Glomerular visceral epithelial cell (primary cell): ENCODE results near the gene USP2.
A peak's percentile ranks its signal among the peaks of the same experiment; 100 is the strongest.

Experiments
- DNase-seq: peaks from one replicate; pipeline ENCODE4 v3.0.0-alpha.2; 2016; ENCODE audit errors: extremely low spot score

The USP2 gene, protein sequence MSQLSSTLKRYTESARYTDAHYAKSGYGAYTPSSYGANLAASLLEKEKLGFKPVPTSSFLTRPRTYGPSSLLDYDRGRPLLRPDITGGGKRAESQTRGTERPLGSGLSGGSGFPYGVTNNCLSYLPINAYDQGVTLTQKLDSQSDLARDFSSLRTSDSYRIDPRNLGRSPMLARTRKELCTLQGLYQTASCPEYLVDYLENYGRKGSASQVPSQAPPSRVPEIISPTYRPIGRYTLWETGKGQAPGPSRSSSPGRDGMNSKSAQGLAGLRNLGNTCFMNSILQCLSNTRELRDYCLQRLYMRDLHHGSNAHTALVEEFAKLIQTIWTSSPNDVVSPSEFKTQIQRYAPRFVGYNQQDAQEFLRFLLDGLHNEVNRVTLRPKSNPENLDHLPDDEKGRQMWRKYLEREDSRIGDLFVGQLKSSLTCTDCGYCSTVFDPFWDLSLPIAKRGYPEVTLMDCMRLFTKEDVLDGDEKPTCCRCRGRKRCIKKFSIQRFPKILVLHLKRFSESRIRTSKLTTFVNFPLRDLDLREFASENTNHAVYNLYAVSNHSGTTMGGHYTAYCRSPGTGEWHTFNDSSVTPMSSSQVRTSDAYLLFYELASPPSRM

DNA sequence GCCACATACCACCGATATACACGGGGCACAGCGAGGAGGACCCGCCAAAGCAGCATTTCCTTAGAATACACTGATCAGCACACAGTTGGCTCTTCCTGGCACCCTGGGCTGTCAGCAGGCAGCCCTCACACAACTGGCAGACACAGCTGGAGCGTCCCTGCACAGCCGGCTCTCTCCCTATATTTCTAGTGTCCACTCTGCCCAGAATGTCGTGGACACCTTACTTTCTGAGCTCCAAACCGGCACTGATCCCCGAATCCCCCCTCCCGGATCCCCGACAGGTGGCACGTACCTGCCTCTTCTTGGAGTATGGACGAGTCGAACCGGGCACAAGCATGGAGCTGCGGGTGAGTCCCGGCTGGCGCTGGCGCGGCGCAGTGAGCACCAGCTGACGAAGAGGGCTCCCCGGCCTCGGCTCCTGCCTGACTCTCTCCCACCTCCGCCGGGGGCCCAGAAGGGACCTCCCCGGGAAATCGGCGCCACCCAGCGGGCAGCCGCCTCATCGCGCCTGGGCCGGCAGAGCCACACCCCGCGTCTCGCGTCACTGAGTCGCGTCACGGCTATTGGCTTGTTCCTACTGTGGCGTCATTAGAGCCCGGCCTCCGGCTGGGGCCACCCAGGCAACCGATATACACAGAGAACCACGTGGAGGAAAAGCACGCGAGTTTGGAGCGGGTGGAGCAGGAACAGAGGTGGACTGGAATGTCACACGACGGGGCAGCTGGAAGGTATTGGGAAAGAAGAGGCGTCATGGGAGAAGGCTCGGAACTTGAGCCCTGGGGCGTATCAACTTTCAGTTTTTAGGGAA, at the start of gene USP2:
USP2 (minus strand) TSS at position 510 of the 808 bp plus-strand sequence. CDS start 8,210 bp downstream, outside the sequence.
- DNase-seq: peak; percentile 94

DNA sequence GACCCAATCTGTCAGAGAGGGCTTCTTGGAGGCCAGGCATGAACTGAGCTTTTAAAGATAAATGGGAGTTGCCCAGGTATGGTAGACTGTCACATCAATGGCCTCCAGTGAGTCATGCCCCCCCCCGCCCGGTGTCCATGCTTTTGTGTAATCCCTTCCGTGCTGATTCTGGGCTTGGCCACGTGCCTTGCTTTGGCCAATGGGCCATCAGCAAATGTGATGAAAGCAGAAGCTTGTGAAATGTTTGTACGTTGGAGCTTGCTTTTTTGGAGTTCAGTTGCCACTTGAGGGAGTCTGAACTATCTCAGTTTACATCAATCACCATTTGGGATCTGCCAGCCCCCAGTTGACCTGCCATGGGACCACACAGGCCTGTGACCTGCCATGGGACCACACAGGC, 45.8 kb upstream of the USP2 start:
- DNase-seq: no peak

DNA sequence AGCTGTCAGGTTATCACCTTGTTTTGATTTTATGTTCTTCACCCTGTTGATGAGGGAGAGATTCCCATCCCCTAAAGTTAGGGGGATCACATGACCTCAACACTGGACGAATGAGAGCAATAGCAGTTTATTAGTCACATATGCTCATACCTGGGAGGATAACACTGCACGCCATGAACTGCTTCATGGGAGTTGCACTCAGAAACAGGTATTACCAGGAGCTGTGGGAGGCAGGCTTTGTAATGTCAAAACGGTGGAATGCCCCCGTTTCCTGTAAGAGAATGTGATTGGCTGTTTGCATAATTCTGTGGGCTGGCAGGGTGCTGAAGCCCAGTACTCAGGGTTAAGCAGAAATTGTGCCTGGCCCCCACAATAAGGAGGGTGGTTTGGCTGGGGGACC, 44.7 kb upstream of the USP2 start:
- no peak for DNase-seq

DNA sequence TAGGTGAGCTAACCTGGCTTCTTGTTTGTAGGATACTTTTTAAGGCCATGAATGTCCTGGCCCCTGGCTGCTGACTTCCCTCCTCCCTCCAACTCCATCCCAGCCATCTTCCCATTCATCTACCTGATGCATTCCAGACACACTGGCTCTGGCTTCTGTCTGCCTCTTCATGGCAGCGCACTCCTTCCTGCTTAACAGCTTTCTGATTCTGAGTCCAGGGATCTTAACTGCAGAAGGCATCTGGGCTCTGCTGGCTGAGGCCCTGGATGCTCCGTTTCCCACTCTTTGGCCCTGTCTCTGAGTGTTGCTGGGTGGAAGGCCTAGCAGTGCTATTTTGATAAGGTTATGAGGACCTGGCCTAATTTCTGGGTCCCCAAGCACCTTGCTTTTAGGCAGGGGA, 43.3 kb upstream of the USP2 start:
- no peak for DNase-seq

DNA sequence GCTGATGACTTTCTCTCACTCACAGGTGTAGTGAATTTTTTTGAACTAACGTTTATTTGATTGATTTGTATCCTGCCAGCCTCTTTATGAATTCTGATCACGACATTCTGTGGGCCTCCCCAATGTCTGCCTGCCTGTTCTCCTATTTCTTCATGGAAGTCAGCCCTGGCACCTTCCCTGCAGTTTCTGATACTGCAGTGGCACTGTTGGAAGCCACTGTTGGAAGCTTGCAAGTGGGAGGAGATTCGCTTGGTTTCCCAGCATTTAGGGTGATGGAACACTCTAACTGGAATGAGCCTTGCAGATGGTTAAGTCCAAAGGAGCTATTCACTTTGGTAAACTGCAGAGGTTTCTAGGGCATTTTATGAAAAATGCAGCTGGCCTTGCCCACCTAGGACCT, 42.8 kb upstream of the USP2 start:
- DNase-seq: no peak

DNA sequence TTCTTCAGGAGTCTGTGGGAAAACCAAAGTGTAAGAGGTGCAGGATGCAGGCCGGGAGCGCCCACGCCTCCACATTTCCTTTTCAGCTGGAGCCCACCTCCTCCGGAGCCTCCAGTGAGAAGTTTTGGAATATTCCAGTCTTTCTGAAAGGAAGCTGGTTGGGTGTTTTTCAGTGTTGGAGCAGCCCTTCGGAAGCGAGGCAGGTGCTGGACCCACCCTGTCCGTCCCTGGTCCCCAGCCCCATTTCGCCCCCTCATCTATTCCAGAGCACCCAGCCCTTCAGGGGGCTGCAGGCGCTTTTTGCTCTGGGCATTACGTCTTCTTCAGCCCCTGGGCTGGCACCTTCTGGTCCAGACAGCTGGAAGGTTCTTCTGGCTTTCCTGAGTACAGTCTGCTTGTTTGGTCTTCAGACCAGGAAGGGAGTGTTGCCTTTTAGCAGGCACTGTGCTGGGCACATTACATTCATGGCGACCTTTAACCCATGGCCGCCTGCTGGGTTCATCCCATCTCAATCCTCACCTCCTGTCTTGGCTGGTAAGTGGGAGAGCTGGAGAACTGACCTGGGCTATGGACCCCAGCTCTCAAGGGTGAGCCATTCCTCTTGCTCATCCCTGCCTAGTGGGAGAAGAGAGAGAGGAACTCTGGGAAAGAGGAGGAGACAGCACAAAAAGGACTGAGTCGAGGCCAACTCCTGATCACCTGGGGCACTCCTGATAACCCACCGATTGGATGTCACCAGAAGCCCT, 42.2 kb upstream of the USP2 start:
- DNase-seq: no peak

DNA sequence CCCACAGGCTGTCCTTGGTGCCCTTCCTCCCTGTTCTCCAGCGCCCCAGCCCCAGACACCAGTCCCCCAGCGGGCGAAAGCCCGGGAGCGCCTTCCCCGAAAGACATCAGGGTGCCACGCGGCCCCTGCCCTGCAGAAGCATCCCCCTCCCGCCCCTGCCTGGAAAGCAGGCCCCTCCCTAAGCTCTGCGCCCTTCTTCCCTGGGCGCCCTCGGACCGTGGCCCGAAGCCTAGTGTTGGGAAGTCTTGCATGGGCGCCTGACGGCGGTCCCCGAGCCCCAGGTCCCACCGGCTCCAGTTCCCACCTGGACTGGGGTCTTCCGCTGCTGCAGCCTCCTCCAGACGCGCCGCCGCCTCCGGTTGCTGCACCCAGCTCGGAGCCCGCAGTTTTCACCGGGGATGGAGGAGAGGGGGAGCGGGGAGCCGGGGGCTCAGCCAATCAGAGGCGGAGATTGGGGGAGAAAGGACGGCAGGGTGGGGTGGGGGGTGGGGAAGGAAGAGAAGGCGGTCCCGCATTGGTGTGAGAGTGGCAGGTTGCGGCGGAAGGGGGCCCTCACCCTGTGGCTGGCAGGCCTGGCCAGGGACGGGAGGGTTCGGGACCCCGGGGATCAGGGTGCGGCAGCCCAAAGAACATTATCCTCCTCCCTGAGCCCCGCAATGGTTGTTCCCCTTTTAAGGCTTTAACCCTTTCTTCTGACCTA, 41.5 kb upstream of the USP2 start, which contains the start of gene THY1:
THY1 (minus strand) TSS at position 364 of the 700 bp plus-strand sequence. CDS start 2,267 bp downstream, outside the sequence.
- DNase-seq: no peak

DNA sequence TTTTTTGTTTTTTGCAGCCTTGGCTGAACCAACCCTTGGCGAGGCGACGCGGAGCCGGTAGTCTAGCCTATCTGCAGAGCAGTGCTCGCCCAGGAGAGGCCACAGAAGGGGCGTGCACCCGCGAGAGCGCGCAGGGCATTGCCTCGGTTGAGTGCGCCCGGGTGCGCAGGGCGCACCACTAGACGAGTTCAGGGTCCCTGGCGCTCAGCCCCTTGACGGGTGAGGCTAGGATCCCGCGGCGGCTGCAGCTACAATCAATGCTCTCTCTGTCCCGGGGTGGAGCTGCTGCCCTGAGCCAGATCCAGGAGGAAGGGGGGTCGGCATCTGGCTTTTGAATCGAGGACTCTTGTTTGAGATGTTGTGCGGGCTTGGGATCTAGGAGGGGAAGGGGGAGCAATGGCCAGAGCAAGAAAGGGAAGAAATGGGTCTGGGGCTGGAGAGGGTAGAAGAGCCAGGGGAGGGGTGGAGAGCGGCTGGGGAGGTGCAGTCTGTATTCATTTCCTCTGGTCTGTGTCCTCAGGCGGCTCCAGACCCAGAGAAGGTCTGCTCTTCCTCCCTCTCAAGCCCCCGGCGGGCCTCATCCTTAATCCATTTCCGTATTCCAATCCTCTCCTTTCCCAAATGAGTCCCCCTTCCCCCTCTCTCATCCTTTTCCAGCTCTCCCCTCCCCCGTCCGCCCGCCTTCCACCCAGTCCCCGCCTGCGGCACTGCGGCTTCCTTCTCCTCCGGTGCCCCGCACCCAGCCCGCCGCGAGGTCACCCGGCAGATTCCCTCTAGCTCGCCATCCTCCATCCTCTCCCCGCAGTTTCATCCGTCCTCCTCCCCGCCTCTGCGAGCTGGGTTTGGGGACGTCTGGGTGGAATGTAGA, 40.7 kb upstream of the USP2 start:
- no peak for DNase-seq

DNA sequence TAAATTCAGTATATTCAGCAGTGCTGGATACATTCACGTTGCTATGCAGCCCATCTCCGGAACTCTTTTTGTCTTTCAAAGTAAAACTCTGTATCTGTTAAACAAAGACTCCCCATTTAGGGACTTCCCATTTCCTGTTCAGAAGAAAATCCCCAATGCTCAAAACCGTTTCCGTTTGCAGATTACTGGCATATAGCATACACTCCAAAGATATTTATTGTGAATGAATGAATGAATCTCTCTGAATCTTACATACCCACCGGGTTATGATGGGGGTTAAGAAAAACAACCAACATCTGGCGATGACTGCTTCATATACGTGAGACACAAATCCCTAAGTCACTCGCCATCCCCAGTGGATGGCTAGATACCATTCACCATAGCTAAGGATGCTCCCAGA, 39.9 kb upstream of the USP2 start:
- DNase-seq: no peak

DNA sequence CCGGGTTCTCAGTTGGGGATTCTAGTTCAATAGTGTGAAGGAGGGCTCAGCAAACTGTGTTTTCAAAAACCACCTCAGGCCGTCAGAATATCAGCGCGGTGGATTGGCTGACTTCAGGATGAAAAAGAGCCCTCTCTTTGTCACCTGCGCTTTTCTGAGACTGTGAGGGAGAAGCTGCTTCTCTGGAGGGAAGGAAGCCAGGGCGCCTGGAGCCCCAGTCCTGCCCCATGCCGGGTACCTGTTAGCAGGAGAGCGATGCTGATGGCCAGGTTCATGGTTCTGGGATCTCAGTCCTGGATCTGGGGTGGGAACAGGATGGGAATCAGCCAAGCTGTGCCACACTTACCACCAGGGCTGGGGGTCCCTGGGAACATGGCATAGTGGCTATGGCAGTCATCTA, 39.1 kb upstream of the USP2 start:
- no peak for DNase-seq

DNA sequence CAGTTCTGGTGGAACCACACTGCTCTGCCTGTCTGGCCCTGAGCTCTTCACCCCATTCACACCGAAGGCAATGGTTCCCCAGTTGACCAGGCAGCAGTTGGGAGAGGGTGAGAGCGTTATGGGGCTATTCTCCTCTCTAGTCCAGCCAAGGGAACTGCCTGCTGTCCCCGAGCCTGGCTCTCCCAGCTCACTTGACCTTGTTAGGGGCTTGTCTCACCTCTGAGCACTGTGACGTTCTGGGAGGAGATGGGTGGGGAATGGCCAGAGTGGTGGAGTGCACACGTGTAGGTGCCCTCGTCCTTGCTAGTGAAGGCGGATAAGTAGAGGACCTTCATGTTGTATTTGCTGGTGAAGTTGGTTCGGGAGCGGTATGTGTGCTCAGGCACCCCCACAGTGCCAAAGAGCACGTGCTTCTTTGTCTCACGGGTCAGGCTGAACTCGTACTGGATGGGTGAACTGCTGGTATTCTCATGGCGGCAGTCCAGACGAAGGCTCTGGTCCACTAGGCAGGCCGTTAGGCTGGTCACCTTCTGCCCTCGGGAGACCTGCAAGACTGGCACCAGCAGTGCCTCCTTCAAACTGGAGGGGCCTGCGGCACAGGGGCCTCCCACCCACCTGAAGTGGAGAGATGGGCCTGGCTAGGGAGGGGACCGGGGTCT, 38.5 kb upstream of the USP2 start:
- DNase-seq: peak; percentile 86

DNA sequence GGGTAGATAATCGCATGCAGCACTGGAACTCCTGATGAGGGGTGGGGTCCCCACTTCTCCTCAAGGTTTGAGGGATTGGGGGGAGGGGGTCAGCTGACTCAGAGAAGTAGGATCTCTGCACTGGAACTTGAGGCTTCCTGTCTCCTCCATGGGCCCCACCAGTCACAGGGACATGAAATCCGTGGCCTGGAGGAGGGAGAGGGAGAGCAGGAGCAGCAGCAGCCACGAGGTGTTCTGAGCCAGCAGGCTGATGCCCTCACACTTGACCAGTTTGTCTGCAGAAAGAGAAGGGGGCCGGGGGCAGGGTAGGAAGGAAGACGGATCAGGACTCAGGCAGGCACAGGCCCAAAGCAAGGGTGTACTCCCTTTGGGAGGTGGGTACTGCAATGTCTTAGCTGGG, 37.8 kb upstream of the USP2 start:
- DNase-seq: no peak

DNA sequence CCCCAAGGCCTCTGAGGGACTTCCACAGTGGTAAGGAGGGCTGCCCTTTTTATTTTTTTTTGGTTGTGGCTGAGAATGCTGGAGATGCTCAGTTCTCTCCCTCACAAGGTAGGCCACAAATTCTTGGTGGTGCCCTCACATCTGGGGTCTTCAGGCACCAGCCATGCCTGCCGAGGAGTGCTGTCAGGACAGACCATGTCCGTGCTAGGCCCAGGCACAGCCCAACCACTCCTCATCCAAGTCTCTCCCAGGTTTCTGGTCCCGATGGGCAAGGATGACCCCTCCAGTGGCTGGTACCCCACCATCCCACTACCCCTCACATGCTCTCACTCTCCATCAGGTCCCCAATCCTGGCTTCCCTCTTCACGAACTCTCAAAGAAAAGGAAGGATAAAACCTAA, 37.3 kb upstream of the USP2 start:
- no peak for DNase-seq

DNA sequence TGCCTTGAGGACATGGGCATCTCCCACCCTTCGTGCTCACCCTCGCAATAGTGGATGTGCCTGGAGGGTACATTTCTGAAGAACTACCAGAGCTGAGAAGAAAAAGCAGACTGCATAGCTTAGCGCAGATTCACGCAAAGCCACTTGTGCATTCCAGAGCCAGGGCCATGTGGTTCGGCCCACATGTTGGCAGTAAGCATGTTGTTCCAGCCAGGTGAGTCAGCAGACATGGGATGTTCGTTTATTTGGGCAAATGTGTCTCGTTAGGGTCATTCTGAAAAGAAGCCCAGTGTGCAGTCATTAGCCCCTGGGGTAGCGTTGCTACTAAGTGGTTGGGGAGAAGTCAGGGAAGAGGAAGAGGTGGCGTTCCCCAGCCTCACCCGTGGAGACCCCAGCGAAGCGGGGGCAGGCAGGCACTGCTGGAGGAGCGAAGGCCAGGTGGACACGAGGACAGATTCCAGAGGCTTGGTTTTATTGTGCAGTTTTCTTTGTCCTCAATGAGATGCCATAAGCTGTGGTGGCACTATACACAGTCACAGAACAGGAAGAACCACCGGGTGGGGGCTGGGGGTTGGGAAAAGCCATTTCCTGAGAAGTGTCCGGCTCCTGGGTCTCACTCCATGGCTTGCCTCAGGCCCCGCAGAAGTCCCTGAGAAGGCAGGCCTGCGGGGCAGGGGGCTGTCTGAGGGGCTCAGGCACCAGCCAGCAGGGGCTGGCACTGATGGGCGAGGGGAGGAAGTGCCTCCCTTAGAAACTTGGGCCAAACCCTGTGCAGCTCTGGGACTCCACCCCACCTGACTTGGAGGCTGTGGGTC, 36.4 kb upstream of the USP2 start:
- DNase-seq: peak; percentile 82

DNA sequence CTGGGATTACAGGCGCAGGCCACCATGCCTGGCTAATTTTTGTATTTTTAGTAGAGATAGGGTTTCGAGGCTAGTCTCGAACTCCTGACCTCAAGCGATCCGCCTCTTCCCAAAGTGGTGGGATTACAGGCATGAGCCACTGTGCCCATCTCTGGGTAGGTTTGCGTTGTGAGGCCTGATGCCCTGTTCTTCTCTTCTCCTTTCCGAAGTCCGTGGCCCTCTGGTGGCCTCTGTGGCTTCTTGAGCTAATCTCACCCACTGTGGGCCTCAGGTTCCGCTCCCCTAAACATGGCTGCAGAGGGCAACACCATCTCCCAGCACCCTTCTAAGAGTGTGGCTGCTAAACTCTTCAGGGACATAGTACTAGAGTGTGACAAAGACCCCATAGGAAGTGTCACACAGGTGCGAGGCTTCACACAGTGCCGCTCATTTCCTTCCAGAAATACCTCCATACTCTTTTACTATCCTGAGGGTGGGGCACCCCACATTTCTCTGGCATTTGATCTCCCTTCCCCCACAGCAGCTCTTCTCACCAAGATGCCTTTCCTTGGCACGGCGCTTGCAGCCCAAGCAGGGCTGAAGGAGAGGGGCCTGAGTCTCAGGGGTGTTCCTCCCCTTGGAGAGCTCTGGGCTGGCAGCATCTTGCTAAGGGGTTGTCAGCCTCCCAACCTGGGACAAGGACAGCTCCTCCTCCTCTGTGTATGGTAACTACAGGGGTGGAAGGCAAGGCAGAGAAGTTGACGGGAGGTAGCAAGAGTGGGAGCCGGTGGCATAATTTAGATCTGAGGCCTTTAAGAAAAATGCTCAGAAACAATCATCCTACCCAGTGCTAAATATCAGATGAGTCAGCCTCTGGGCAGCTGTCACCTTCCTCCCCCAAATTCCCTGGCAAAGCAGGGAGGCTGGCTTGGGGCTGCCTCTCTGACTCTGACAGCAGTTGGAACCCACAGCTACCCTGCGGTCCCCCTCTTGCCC, 35.4 kb upstream of the USP2 start:
- DNase-seq: peak; percentile 48

DNA sequence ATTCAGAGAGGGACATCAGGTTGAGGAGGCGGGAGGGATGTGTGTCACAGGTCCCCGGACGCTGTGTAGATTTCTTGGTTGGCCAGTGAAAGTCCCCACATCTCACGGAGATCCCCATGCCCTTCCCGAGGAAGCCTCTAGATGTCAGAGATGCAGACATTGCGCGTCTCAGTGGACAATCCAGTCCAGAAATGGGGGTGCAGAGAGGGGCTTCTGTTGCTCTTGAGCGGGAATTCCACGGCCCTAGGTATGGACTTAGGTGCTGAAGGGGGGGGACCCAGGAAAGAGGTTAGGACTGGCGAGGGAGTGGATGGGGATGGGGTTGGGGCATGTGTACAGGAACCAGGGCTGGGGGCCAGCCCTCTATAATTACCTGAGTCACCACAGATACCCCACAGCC, 34.5 kb upstream of the USP2 start:
- DNase-seq: no peak

DNA sequence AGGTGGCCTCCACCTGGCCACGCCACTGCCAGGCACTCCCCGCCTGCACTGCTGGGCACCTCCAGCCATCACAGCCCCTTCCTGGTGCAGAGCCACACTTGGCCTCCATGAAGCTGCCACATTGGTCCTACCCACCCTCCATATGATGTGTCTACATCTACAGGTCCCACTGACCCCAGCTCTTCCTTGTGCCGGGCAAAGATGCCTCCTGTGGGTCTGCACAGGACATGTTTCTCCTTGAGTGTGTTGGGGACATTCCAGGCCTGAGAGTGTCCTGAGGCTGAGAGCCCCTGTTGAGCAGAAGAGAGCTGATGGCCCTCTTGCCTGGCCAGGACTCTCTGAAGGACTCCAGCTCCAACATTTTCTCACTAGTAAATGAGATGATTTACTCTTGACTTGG, 34.0 kb upstream of the USP2 start:
- no peak for DNase-seq

DNA sequence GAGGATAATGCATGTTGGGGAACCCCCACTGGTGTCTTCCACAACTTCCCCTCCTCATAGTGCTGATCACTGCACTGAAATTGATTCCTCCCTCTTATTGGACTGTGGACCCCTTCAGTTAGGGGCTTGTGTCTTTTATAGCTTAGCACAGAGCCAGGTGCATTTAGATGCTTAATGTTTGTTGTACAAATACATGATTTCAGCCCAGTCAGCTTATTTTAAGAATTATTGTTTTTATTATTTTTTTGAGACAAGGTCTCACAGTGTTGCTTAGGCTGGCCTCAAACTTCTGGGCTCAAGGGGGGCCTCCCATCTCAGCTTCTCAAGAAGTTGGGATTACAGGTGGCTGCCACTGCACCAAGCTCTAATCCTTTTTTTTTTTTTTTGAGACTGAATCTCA, 33.2 kb upstream of the USP2 start:
- DNase-seq: no peak
